ENCODE measurements around the gene BAZ2A. TPM values are rescaled to one million over a fixed set of nuclear protein-coding genes. Genes with fewer than 3 reads are reported as not detected.
"Not testable (repeated sequence)": the region's sequence is repeated elsewhere in the genome, so short reads cannot be mapped to it uniquely, and the experiment has no call there.

BAZ2A gene
- polyA plus RNA-seq, 3 donors from 2014 or later, result 6.5 to 37.5 (median 11.9) TPM

GRCh38 chr12:56600753-56601152 lies 29.4 kb downstream of the BAZ2A start:
- Mint-ChIP-seq H3K36me3 (peaks cover 20 to 76% (median 52%) of the 10 kb centered on the region in 3 donors), H3K4me1 (peaks cover 0 to 6% of the 10 kb centered on the region in 2 donors), H3K4me3 (no peak overlapping the region), H3K27me3 (ENCODE audit: low read depth in 3 of 3) (peaks cover 3 to 7% (median 4%) of the 10 kb centered on the region in 3 donors), H3K27ac (peak overlapping the region in 2 of 6 donors; percentile 41 to 51), H3K9me3 (no peaks in the 10 kb centered on the region)
- no peak for DNase-seq

GRCh38 chr12:56599797-56600196 lies 30.3 kb downstream of the BAZ2A start:
- H3K9me3 Mint-ChIP-seq, result no peaks in the 10 kb centered on the region
- H3K4me1 Mint-ChIP-seq, result peaks cover 0 to 10% of the 10 kb centered on the region in 2 donors
- no peak for DNase-seq
- H3K27me3 Mint-ChIP-seq (ENCODE audit: low read depth in 3 of 3), result peaks cover 2 to 7% (median 3%) of the 10 kb centered on the region in 3 donors
- H3K4me3 Mint-ChIP-seq, result no peak overlapping the region
- H3K27ac Mint-ChIP-seq, result no peak overlapping the region
- H3K36me3 Mint-ChIP-seq, result peaks cover 18 to 70% (median 46%) of the 10 kb centered on the region in 3 donors

GRCh38 chr12:56599041-56599440 lies 31.1 kb downstream of the BAZ2A start:
- H3K36me3 Mint-ChIP-seq, result peaks cover 18 to 62% (median 40%) of the 10 kb centered on the region in 3 donors
- no peak for DNase-seq
- no peak overlapping the region for H3K4me3 Mint-ChIP-seq
- no peaks in the 10 kb centered on the region for H3K9me3 Mint-ChIP-seq
- peaks cover 2 to 7% (median 3%) of the 10 kb centered on the region in 3 donors for H3K27me3 Mint-ChIP-seq (ENCODE audit: low read depth in 3 of 3)
- peaks cover 0 to 10% of the 10 kb centered on the region in 2 donors for H3K4me1 Mint-ChIP-seq
- no peak overlapping the region for H3K27ac Mint-ChIP-seq

GRCh38 chr12:56596815-56597214 lies 33.3 kb downstream of the BAZ2A start:
- Mint-ChIP-seq H3K4me1 (peaks cover 0 to 10% of the 10 kb centered on the region in 2 donors), H3K4me3 (no peak overlapping the region), H3K27ac (peak overlapping the region in 3 of 6 donors; percentile 27 to 61 (median 40)), H3K27me3 (ENCODE audit: low read depth in 3 of 3) (peaks cover 2 to 7% (median 2%) of the 10 kb centered on the region in 3 donors), H3K9me3 (no peaks in the 10 kb centered on the region), H3K36me3 (peaks cover 18 to 44% (median 26%) of the 10 kb centered on the region in 3 donors)
- DNase-seq, result no peak

GRCh38 chr12:56593909-56594621 lies 36.1 kb downstream of the BAZ2A start:
- H3K27ac Mint-ChIP-seq, result peak overlapping the region in 5 of 6 donors; percentile 12 to 78 (median 49)
- peaks cover 0 to 10% of the 10 kb centered on the region in 2 donors for H3K4me1 Mint-ChIP-seq
- H3K36me3 Mint-ChIP-seq, result peaks cover 8 to 20% (median 9%) of the 10 kb centered on the region in 3 donors
- peaks cover 2 to 5% (median 2%) of the 10 kb centered on the region in 3 donors for H3K27me3 Mint-ChIP-seq (ENCODE audit: low read depth in 3 of 3)
- no peak overlapping the region for H3K4me3 Mint-ChIP-seq
- DNase-seq, result peak; percentile 36 to 55 (median 47)
- H3K9me3 Mint-ChIP-seq, result no peaks in the 10 kb centered on the region

- Mint-ChIP-seq H3K4me3 (no peak overlapping the region), H3K27me3 (ENCODE audit: low read depth in 3 of 3) (peaks cover 0 to 4% (median 2%) of the 10 kb centered on the region in 3 donors), H3K9me3 (no peaks in the 10 kb centered on the region), H3K36me3 (peaks cover 0 to 9% (median under 1%) of the 10 kb centered on the region in 3 donors), H3K27ac (peak overlapping the region in 2 of 6 donors; percentile 50 to 55), H3K4me1 (peaks cover 0 to 10% of the 10 kb centered on the region in 2 donors)
- no peak for DNase-seq
These were observed 38.2 kb downstream of the BAZ2A start for GRCh38 chr12:56591961-56592360.

- H3K4me1 Mint-ChIP-seq, result peaks cover 0 to 8% of the 10 kb centered on the region in 2 donors
- peaks cover 0 to 3% (median 0%) of the 10 kb centered on the region in 3 donors for H3K27me3 Mint-ChIP-seq (ENCODE audit: low read depth in 3 of 3)
- peaks cover 0 to 3% (median 0%) of the 10 kb centered on the region in 3 donors for H3K36me3 Mint-ChIP-seq
- no peak for DNase-seq
- no peaks in the 10 kb centered on the region for H3K9me3 Mint-ChIP-seq
- H3K4me3 Mint-ChIP-seq, result no peak overlapping the region
- H3K27ac Mint-ChIP-seq, result no peak overlapping the region
These were observed 39.0 kb downstream of the BAZ2A start for GRCh38 chr12:56591126-56591525.

GRCh38 chr12:56590237-56590830 lies 39.8 kb downstream of the BAZ2A start:
- Mint-ChIP-seq H3K27me3 (ENCODE audit: low read depth in 3 of 3) (peaks cover 0 to 3% (median 0%) of the 10 kb centered on the region in 3 donors), H3K4me3 (no peak overlapping the region), H3K27ac (peak overlapping the region in 2 of 6 donors; percentile 45 to 57), H3K36me3 (peaks cover 0 to 3% (median 0%) of the 10 kb centered on the region in 3 donors), H3K4me1 (peaks cover 0 to under 1% of the 10 kb centered on the region in 2 donors), H3K9me3 (no peaks in the 10 kb centered on the region)
- DNase-seq, result no peak

- Mint-ChIP-seq H3K27ac (peak overlapping the region in 3 of 6 donors; percentile 12 to 45 (median 34)), H3K4me1 (no peaks in the 10 kb centered on the region), H3K4me3 (no peak overlapping the region), H3K27me3 (ENCODE audit: low read depth in 3 of 3) (peaks cover 0 to 3% (median 0%) of the 10 kb centered on the region in 3 donors), H3K9me3 (no peaks in the 10 kb centered on the region), H3K36me3 (peaks cover 0 to 3% (median 0%) of the 10 kb centered on the region in 3 donors)
- no peak for DNase-seq
These were observed 40.3 kb downstream of the BAZ2A start for GRCh38 chr12:56589783-56590182.

- H3K27me3 Mint-ChIP-seq (ENCODE audit: low read depth in 3 of 3), result peaks cover 0 to 3% (median 0%) of the 10 kb centered on the region in 3 donors
- DNase-seq, result no peak
- H3K9me3 Mint-ChIP-seq, result no peaks in the 10 kb centered on the region
- no peak overlapping the region for H3K27ac Mint-ChIP-seq
- peaks cover 16 to 18% of the 10 kb centered on the region in 2 donors for H3K4me1 Mint-ChIP-seq
- H3K36me3 Mint-ChIP-seq, result peaks cover 0 to 3% (median 0%) of the 10 kb centered on the region in 3 donors
- H3K4me3 Mint-ChIP-seq, result no peak overlapping the region
These were observed 45.0 kb downstream of the BAZ2A start for GRCh38 chr12:56585098-56585497.

- H3K4me3 Mint-ChIP-seq, result peak overlapping the region in 3 of 5 donors; percentile 1 to 59 (median 53)
These were observed 48.5 kb downstream of the BAZ2A start for GRCh38 chr12:56581418-56582145.

GRCh38 chr12:56578983-56579546 lies 51.1 kb downstream of the BAZ2A start:
- no peak overlapping the region for H3K27ac Mint-ChIP-seq
- peaks cover 16 to 18% of the 10 kb centered on the region in 2 donors for H3K4me1 Mint-ChIP-seq
- no peaks in the 10 kb centered on the region for H3K9me3 Mint-ChIP-seq
- DNase-seq, result no peak
- H3K4me3 Mint-ChIP-seq, result no peak overlapping the region
- H3K27me3 Mint-ChIP-seq (ENCODE audit: low read depth in 3 of 3), result no peaks in the 10 kb centered on the region
- H3K36me3 Mint-ChIP-seq, result no peaks in the 10 kb centered on the region

More at GRCh38 chr12:56581418-56582145, 48.5 kb downstream of the BAZ2A start:
- peak; percentile 21 to 39 (median 22) for DNase-seq
- Mint-ChIP-seq H3K4me1 (peaks cover 16 to 18% of the 10 kb centered on the region in 2 donors), H3K27ac (peak overlapping the region; percentile 50 to 85 (median 76)), H3K9me3 (no peaks in the 10 kb centered on the region), H3K36me3 (no peaks in the 10 kb centered on the region), H3K27me3 (ENCODE audit: low read depth in 3 of 3) (no peaks in the 10 kb centered on the region)

- H3K4me1 Mint-ChIP-seq, result peaks cover 15 to 16% of the 10 kb centered on the region in 2 donors
These were observed 52.9 kb downstream of the BAZ2A start for GRCh38 chr12:56577248-56577647.

More at GRCh38 chr12:56577248-56577647, 52.9 kb downstream of the BAZ2A start:
- not testable (repeated sequence) for DNase-seq; H3K27me3 Mint-ChIP-seq (ENCODE audit: low read depth in 3 of 3); H3K4me3 Mint-ChIP-seq; H3K36me3 Mint-ChIP-seq; H3K27ac Mint-ChIP-seq; H3K9me3 Mint-ChIP-seq
